Neural cell (in vitro differentiated cells): ENCODE data around the gene TLE3. TPM values are rescaled to one million over a fixed set of nuclear protein-coding genes. Genes with fewer than 3 reads are reported as not detected.

Source experiments
- H2AFZ ChIP-seq: fragments of 200-600, 300-800 bp; sonication (generic), shearing (Covaris generic); 2 replicates; pipeline ENCODE4 v1.6.0; 2014; ENCODE audit warnings: low read depth, mild to moderate bottlenecking, antibody characterized with exemption, low read length, moderate library complexity
- H3F3A ChIP-seq: fragments of 200-600 bp; shearing (Covaris generic); 2 replicates; pipeline ENCODE4 v1.6.1; 2016; ENCODE audit warnings: mild to moderate bottlenecking, moderate library complexity, mixed read lengths, antibody characterized with exemption, low read length; ENCODE audit not compliant: insufficient read depth, poor library complexity, severe bottlenecking
- H3K27ac ChIP-seq: fragments of 200-600, 300-800 bp; sonication (generic), shearing (Covaris generic); 2 replicates; pipeline ENCODE4 v1.5.1; 2014; ENCODE audit warnings: mild to moderate bottlenecking, low read length, moderate library complexity
- H3K27me3 ChIP-seq: fragments of 300-800, 200-600 bp; sonication (generic), shearing (Covaris generic); 2 replicates; pipeline ENCODE4 v1.6.0; 2014; ENCODE audit warnings: mild to moderate bottlenecking, low read depth, low read length, moderate library complexity; ENCODE audit not compliant: insufficient read depth
- H3K36me3 ChIP-seq: fragments of 300-800, 200-600 bp; sonication (generic), shearing (Covaris generic); 2 replicates; pipeline ENCODE4 v1.5.1; 2014; ENCODE audit warnings: mild to moderate bottlenecking, antibody characterized with exemption, low read length, moderate library complexity; ENCODE audit not compliant: insufficient read depth
- H3K4me2 ChIP-seq: fragments of 300-800, 200-600 bp; sonication (generic), shearing (Covaris generic); 2 replicates; pipeline ENCODE4 v1.6.0; 2014; ENCODE audit warnings: mild to moderate bottlenecking, low read length
- H3K4me3 ChIP-seq: fragments of 300-800, 200-600 bp; sonication (generic), shearing (Covaris generic); 2 replicates; pipeline ENCODE4 v1.5.1; 2014; ENCODE audit warnings: mild to moderate bottlenecking, low read length, moderate library complexity
- H3K79me2 ChIP-seq: fragments of 200-600 bp; shearing (Covaris generic); replicated peaks from 2 replicates; pipeline ENCODE4 v1.6.0; 2014; ENCODE audit warnings: mild to moderate bottlenecking, low read length, moderate library complexity; ENCODE audit not compliant: insufficient read depth
- H3K9ac ChIP-seq: fragments of 300-800, 200-600 bp; sonication (generic), shearing (Covaris generic); 2 replicates; pipeline ENCODE4 v1.6.1; 2016; ENCODE audit warnings: mild to moderate bottlenecking, low read length, mixed read lengths
- H3K9me2 ChIP-seq: fragments of 200-600 bp; shearing (Covaris generic); 2 replicates; pipeline ENCODE4 v1.6.1; 2016; ENCODE audit warnings: mild to moderate bottlenecking, low read length, mixed read lengths; ENCODE audit not compliant: insufficient read depth
- H3K9me3 ChIP-seq: fragments of 200-600, 300-800 bp; sonication (generic), shearing (Covaris generic); 2 replicates; pipeline ENCODE4 v1.6.1; 2016; ENCODE audit warnings: mild to moderate bottlenecking, mixed run types, low read length, moderate library complexity, mixed read lengths
- H4K20me1 ChIP-seq: fragments of 200-600 bp; shearing (Covaris generic); 2 replicates; pipeline ENCODE4 v1.6.1; 2016; ENCODE audit warnings: mild to moderate bottlenecking, mixed run types; ENCODE audit not compliant: insufficient read depth
- EP300 ChIP-seq: fragments of 450-650 bp; conservative IDR thresholded peaks from 2 replicates; pipeline ENCODE4 v1.6.1; 2014; ENCODE audit warnings: antibody characterized with exemption, mild to moderate bottlenecking, moderate library complexity; ENCODE audit not compliant: poor library complexity, severe bottlenecking
- EZH2 ChIP-seq: fragments of 200-600, 300-800 bp; shearing (Covaris generic), sonication (generic); IDR thresholded peaks from 2 replicates; pipeline ENCODE4 v1.6.1; 2014; ENCODE audit warnings: antibody characterized with exemption, low read length, borderline replicate concordance, mild to moderate bottlenecking; ENCODE audit not compliant: insufficient read depth, poor library complexity, severe bottlenecking
- MXI1 ChIP-seq: fragments of 450-650 bp; conservative IDR thresholded peaks from 2 replicates; pipeline ENCODE4 v1.6.1; 2014; ENCODE audit warnings: antibody characterized with exemption, mild to moderate bottlenecking; ENCODE audit not compliant: poor library complexity, severe bottlenecking
- POLR2AphosphoS5 ChIP-seq: IDR thresholded peaks from 2 replicates; pipeline ENCODE4 v1.6.1; 2012
- RAD21 ChIP-seq: fragments of 450-650 bp; conservative IDR thresholded peaks from 2 replicates; pipeline ENCODE4 v1.6.1; 2014; ENCODE audit warnings: antibody characterized with exemption, mild to moderate bottlenecking, moderate library complexity
- SMC3 ChIP-seq: fragments of 450-650 bp; conservative IDR thresholded peaks from 2 replicates; pipeline ENCODE4 v1.6.1; 2014; ENCODE audit warnings: antibody characterized with exemption, mild to moderate bottlenecking, moderate library complexity; ENCODE audit not compliant: poor library complexity
- TAF1 ChIP-seq: IDR thresholded peaks from 2 replicates; pipeline ENCODE4 v1.6.1; 2012; ENCODE audit warnings: low read depth
- polyA plus RNA-seq: library from polyadenylated mRNA; depleted of rRNA; stranded (reverse); fragments of >200 nt; gene quantifications from 2 replicates; pipeline ENCODE4 v1.2.3, GENCODE V29; 2014
- TF ChIP-seq, protein P1 (sequence below): IDR thresholded peaks from 2 replicates; pipeline ENCODE4 v1.6.1; 2012; ENCODE audit warnings: borderline replicate concordance
- TF ChIP-seq, protein P2 (sequence below): fragments of 450-650 bp; IDR thresholded peaks from 2 replicates; pipeline ENCODE4 v1.5.1; 2014; ENCODE audit warnings: antibody characterized with exemption, mild to moderate bottlenecking, moderate library complexity; ENCODE audit not compliant: poor library complexity, severe bottlenecking

Gene TLE3
- polyA plus RNA-seq, 1 donor from 2014 or later, result 27.6 TPM

DNA sequence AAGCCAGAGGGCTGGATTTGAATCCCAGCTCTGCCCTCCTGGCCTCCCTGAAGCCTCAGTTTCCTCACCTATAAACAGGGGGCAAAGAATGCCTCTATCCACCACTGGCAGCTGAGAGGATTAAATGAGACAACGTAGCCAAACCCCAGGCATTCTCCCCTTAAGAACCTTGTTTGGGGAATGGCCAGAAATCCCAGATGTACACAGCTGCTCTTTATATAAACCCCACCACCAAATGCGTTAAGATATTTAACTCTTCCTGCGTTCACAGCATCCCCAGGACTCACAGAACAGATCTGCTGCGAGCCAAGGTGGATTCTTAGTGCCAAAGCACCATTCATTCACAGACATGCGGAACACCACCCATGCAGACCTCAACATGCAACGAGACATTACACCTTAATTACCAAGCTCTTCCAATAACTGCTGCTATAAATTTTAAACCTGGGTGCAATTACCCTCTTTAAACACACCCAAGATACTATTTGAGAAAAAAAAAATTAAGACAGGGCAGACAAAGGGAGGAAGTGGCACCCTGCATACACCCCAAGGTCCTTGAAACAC, 5.2 kb downstream of the TLE3 start:
- Histone ChIP-seq H3K27me3 (no peaks in the 10 kb centered on the region), H3K9ac (peak overlapping the region; percentile 17), H3K9me3 (no peaks in the 10 kb centered on the region), H3K4me2 (no peak overlapping the region), H3K9me2 (no peaks in the 10 kb centered on the region), H3K36me3 (no peaks in the 10 kb centered on the region), H2AFZ (no peak overlapping the region), H3F3A (peaks cover 8% of the 10 kb centered on the region), H3K27ac (peak overlapping the region; percentile 14), H3K4me3 (peak overlapping the region; percentile 47), H4K20me1 (no peaks in the 10 kb centered on the region), H3K79me2 (peaks cover 68% of the 10 kb centered on the region)
- no peak for TF ChIP-seq EP300
- TF ChIP-seq POLR2AphosphoS5, result no peak
- TF ChIP-seq, protein P1, sequence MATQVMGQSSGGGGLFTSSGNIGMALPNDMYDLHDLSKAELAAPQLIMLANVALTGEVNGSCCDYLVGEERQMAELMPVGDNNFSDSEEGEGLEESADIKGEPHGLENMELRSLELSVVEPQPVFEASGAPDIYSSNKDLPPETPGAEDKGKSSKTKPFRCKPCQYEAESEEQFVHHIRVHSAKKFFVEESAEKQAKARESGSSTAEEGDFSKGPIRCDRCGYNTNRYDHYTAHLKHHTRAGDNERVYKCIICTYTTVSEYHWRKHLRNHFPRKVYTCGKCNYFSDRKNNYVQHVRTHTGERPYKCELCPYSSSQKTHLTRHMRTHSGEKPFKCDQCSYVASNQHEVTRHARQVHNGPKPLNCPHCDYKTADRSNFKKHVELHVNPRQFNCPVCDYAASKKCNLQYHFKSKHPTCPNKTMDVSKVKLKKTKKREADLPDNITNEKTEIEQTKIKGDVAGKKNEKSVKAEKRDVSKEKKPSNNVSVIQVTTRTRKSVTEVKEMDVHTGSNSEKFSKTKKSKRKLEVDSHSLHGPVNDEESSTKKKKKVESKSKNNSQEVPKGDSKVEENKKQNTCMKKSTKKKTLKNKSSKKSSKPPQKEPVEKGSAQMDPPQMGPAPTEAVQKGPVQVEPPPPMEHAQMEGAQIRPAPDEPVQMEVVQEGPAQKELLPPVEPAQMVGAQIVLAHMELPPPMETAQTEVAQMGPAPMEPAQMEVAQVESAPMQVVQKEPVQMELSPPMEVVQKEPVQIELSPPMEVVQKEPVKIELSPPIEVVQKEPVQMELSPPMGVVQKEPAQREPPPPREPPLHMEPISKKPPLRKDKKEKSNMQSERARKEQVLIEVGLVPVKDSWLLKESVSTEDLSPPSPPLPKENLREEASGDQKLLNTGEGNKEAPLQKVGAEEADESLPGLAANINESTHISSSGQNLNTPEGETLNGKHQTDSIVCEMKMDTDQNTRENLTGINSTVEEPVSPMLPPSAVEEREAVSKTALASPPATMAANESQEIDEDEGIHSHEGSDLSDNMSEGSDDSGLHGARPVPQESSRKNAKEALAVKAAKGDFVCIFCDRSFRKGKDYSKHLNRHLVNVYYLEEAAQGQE, result no peak
- TF ChIP-seq, protein P2, sequence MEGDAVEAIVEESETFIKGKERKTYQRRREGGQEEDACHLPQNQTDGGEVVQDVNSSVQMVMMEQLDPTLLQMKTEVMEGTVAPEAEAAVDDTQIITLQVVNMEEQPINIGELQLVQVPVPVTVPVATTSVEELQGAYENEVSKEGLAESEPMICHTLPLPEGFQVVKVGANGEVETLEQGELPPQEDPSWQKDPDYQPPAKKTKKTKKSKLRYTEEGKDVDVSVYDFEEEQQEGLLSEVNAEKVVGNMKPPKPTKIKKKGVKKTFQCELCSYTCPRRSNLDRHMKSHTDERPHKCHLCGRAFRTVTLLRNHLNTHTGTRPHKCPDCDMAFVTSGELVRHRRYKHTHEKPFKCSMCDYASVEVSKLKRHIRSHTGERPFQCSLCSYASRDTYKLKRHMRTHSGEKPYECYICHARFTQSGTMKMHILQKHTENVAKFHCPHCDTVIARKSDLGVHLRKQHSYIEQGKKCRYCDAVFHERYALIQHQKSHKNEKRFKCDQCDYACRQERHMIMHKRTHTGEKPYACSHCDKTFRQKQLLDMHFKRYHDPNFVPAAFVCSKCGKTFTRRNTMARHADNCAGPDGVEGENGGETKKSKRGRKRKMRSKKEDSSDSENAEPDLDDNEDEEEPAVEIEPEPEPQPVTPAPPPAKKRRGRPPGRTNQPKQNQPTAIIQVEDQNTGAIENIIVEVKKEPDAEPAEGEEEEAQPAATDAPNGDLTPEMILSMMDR, result no peak
- no peak for TF ChIP-seq RAD21
- no peak for TF ChIP-seq SMC3
- TF ChIP-seq EZH2, result no peak
- no peak for TF ChIP-seq TAF1
- no peak for TF ChIP-seq MXI1

DNA sequence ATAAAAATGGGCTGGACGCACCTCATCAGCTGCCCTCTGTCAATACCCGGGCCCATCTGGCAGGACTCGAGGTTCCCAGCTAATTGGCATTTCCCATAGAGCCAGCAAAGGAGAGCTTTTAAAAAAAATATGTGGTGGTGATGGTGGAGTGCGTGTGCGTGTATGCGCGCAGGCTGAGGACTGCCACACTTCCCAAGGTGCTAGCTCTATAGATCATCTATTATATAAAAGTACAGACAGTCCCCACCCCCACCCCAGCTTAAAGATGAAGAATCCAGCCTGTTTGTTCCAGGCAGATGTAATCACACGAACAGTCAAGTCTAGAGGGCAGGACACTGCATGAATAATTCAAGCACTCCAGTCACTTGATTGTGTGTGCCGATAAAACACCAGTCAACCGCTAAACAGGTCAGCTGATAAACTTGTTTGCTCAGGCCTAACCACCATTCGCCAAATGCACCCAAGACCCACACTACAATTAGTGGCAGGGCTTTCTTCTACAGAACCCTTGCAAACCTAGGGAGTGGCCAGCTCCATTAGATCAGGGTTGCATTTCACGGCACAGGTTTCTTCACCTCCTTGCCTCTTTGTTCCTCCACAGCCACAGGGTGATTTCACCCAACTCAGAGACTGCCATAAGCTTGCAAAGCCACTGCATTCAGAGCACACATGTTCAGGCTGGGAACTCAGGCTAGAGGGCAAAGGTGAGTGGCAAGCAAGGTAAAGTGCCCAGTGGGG, 5.8 kb downstream of the TLE3 start:
- H3K79me2 ChIP-seq, result peaks cover 67% of the 10 kb centered on the region
- TF ChIP-seq, protein P2, result no peak
- TF ChIP-seq MXI1 (no peak), TAF1 (no peak), RAD21 (peak; percentile 26), EP300 (no peak), EZH2 (no peak), SMC3 (no peak)
- TF ChIP-seq, protein P1, result no peak
- H3F3A ChIP-seq, result peaks cover 8% of the 10 kb centered on the region
- H3K4me2 ChIP-seq, result no peak overlapping the region
- H3K9me3 ChIP-seq, result no peaks in the 10 kb centered on the region
- peak overlapping the region; percentile 14 for H3K27ac ChIP-seq
- H3K27me3 ChIP-seq, result no peaks in the 10 kb centered on the region
- no peaks in the 10 kb centered on the region for H3K9me2 ChIP-seq
- no peaks in the 10 kb centered on the region for H4K20me1 ChIP-seq
- no peaks in the 10 kb centered on the region for H3K36me3 ChIP-seq
- H3K9ac ChIP-seq, result peak overlapping the region; percentile 17
- H2AFZ ChIP-seq, result no peak overlapping the region
- peak overlapping the region; percentile 47 for H3K4me3 ChIP-seq
